GM23338 (cell line): ENCODE measurements around the gene EID2B. TPM values are rescaled to one million over a fixed set of nuclear protein-coding genes. Genes with fewer than 3 reads are reported as not detected.

Source experiments
- ATAC-seq: fragments of 200-7000 bp; cut with Tn5 transposase; 3 replicates; pipeline ENCODE4 v1.9.1; 2020
- DNase-seq: peaks from one replicate; pipeline ENCODE4 v3.0.0-alpha.2; 2015; ENCODE audit warnings: low spot score
- H2AFZ ChIP-seq: fragments of 200-600 bp; sonication (generic); 2 replicates; pipeline ENCODE4 v1.8.0; 2016; ENCODE audit warnings: antibody characterized with exemption, mild to moderate bottlenecking, moderate library complexity
- H3F3A ChIP-seq: fragments of 200-600 bp; sonication (generic); replicated peaks from 2 replicates; pipeline ENCODE4 v1.8.0; 2017; ENCODE audit warnings: antibody characterized with exemption, mixed run types, low read depth
- H3K27ac ChIP-seq: fragments of 200-600 bp; sonication (generic); 2 replicates; pipeline ENCODE4 v1.6.1; 2016; ENCODE audit warnings: low read depth
- H3K27me3 ChIP-seq: fragments of 200-600 bp; sonication (generic); 2 replicates; pipeline ENCODE4 v1.8.0; 2016; ENCODE audit warnings: mild to moderate bottlenecking, mixed run types, moderate library complexity; ENCODE audit not compliant: insufficient read depth
- H3K36me3 ChIP-seq: fragments of 200-600 bp; sonication (generic); 2 replicates; pipeline ENCODE4 v1.8.0; 2016; ENCODE audit warnings: mild to moderate bottlenecking; ENCODE audit not compliant: insufficient read depth
- H3K4me1 ChIP-seq: fragments of 200-600 bp; sonication (generic); 2 replicates; pipeline ENCODE4 v1.8.0; 2016; ENCODE audit warnings: mild to moderate bottlenecking, moderate library complexity; ENCODE audit not compliant: insufficient read depth
- H3K4me2 ChIP-seq: fragments of 200-600 bp; sonication (generic); 2 replicates; pipeline ENCODE4 v1.7.1; 2017; ENCODE audit warnings: mixed run types
- H3K4me3 ChIP-seq: fragments of 200-600 bp; sonication (generic); 2 replicates; pipeline ENCODE4 v1.6.1; 2016; ENCODE audit warnings: mixed run types
- H3K79me2 ChIP-seq: fragments of 200-600 bp; sonication (generic); replicated peaks from 2 replicates; pipeline ENCODE4 v1.8.0; 2017; ENCODE audit warnings: mild to moderate bottlenecking; ENCODE audit not compliant: insufficient read depth
- H3K9me2 ChIP-seq: fragments of 200-600 bp; sonication (generic); 2 replicates; pipeline ENCODE4 v1.8.0; 2017; ENCODE audit not compliant: insufficient read depth
- H4K20me1 ChIP-seq: fragments of 200-600 bp; sonication (generic); replicated peaks from 2 replicates; pipeline ENCODE4 v1.8.0; 2017; ENCODE audit warnings: mild to moderate bottlenecking; ENCODE audit not compliant: insufficient read depth
- H3K27ac Mint-ChIP-seq: 2 replicates; pipeline ENCODE4 v1.8.0; 2020; ENCODE audit warnings: inconsistent platforms, mild to moderate bottlenecking, moderate library complexity, mixed read lengths
- H3K27me3 Mint-ChIP-seq: 3 replicates; pipeline ENCODE4 v1.8.0; 2022; ENCODE audit warnings: low read depth, mild to moderate bottlenecking, moderate library complexity, mixed read lengths, inconsistent platforms; ENCODE audit not compliant: insufficient read depth, poor library complexity
- H3K36me3 Mint-ChIP-seq: 3 replicates; pipeline ENCODE4 v1.8.0; 2021; ENCODE audit warnings: low read depth, mild to moderate bottlenecking, inconsistent platforms, moderate library complexity, mixed read lengths
- H3K4me1 Mint-ChIP-seq: 3 replicates; pipeline ENCODE4 v1.8.0; 2020; ENCODE audit warnings: mild to moderate bottlenecking, inconsistent platforms, mixed read lengths
- H3K4me3 Mint-ChIP-seq: 3 replicates; pipeline ENCODE4 v1.8.0; 2021; ENCODE audit warnings: moderate library complexity, mild to moderate bottlenecking, inconsistent platforms, mixed read lengths
- H3K9me3 Mint-ChIP-seq: 3 replicates; pipeline ENCODE4 v1.8.0; 2020; ENCODE audit warnings: moderate library complexity, mild to moderate bottlenecking, inconsistent platforms, mixed read lengths
- CREB1 ChIP-seq: fragments of 250-450 bp; sonication (Bioruptor Pico); IDR thresholded peaks from 2 replicates; pipeline ENCODE4 v1.5.0; 2020; ENCODE audit warnings: low read depth, mild to moderate bottlenecking, moderate library complexity
- EZH2 ChIP-seq: fragments of 200-600 bp; sonication (generic); IDR thresholded peaks from one replicate; pipeline ENCODE4 v1.8.0; 2017; ENCODE audit warnings: antibody characterized with exemption, mild to moderate bottlenecking, low read depth; ENCODE audit not compliant: unreplicated experiment
- EZH2phosphoT487 ChIP-seq: fragments of 200-600 bp; sonication (generic); IDR thresholded peaks from one replicate; pipeline ENCODE4 v1.8.1; 2018; ENCODE audit warnings: antibody characterized with exemption; ENCODE audit not compliant: unreplicated experiment
- JUNB ChIP-seq: IDR thresholded peaks from one replicate; pipeline ENCODE4 v1.6.1; 2016; ENCODE audit warnings: antibody characterized with exemption; ENCODE audit not compliant: unreplicated experiment
- NANOG ChIP-seq: IDR thresholded peaks from 2 replicates; pipeline ENCODE4 v1.6.1; 2016; ENCODE audit warnings: antibody characterized with exemption, borderline replicate concordance
- POLR2AphosphoS5 ChIP-seq: IDR thresholded peaks from 2 replicates; pipeline ENCODE4 v1.6.1; 2016; ENCODE audit warnings: antibody characterized with exemption, low read depth
- STAT1 ChIP-seq: IDR thresholded peaks from one replicate; pipeline ENCODE4 v1.6.1; 2016; ENCODE audit warnings: antibody characterized with exemption; ENCODE audit not compliant: unreplicated experiment
- ZNF114 ChIP-seq: fragments of 250-450 bp; sonication (Bioruptor Pico); IDR thresholded peaks from 2 replicates; pipeline ENCODE4 v1.5.0; 2020; ENCODE audit warnings: mild to moderate bottlenecking, moderate library complexity
- ZNF331 ChIP-seq: fragments of 250-450 bp; sonication (Bioruptor Pico); IDR thresholded peaks from 2 replicates; pipeline ENCODE4 v1.5.0; 2020; ENCODE audit warnings: low read depth, mild to moderate bottlenecking, moderate library complexity
- polyA plus RNA-seq: library from polyadenylated mRNA; unstranded; fragments of >200 nt; fragmentation: Nextera tagmentation; extraction: Ambion mirVana; gene quantifications from 2 replicates; pipeline ENCODE4 v1.2.1, GENCODE V29; 2016
- total RNA-seq: library from RNA; depleted of rRNA; stranded (reverse); fragments of >200 nt; shearing (Covaris generic); gene quantifications from 2 replicates; pipeline ENCODE4 v1.2.3, GENCODE V29; 2014
- TF ChIP-seq, protein P1 (sequence below): fragments of 250-450 bp; sonication (Bioruptor Pico); IDR thresholded peaks from 2 replicates; pipeline ENCODE4 v1.5.0; 2020; ENCODE audit warnings: mild to moderate bottlenecking, moderate library complexity
- TF ChIP-seq, protein P2 (sequence below): IDR thresholded peaks from one replicate; pipeline ENCODE4 v1.6.1; 2018; ENCODE audit warnings: antibody characterized with exemption; ENCODE audit not compliant: unreplicated experiment
- TF ChIP-seq, protein P3 (sequence below), 2 experiments: fragments of 200-600 bp in 1 of 2; sonication (generic) in 1 of 2; conservative IDR thresholded peaks; 2 replicates each; pipeline versions ENCODE4 v1.5.1 to v1.6.1; 2016 to 2017; ENCODE audit warnings: antibody characterized with exemption in 2 of 2, low read depth in 2 of 2, mild to moderate bottlenecking in 2 of 2, moderate library complexity in 1 of 2
- TF ChIP-seq, protein P4 (sequence below): IDR thresholded peaks from 2 replicates; pipeline ENCODE4 v1.6.1; 2016; ENCODE audit warnings: antibody characterized with exemption

Gene EID2B
- total and polyA plus RNA-seq, 2 experiments from 2014 or later, result 2.5 to 4.6 TPM

DNA sequence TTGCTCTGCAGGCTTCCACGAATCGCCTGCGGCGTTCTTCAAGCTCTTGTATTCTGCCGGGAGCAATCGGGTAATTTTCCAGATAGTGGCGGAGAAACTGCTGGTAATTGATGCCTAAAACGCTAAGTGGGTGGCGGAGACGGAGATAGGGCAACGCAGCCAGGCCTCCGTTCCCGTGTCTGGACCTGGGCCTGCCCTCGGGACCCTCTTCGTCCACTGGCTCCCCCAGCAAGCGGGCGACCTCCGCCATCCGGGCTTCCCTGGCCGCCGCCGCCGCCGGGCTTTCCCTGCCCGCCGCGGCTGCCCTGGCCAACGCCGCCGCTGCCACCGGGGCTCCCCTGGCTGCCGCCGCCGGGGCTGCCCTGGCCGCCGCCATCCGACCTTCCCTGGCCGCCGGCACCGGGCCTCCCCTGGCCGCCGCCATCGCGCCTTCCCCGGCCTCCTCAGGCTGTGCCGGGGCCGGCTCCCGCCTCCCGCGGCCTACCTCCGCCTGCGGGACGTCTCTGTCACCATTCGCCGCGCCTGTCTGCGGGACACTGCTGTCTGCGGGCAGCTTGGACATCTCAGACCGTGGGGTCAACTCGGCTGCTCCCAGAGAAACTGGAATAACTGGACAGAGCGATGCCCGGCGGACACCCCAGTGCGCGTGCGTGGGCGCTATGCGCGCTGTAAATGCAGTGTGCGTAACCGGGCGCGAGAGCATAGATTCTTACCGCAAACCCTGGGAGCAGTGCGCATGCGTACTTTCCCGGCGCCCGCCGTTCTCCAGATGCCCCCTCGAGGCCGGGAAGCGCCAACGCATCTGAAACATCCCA, 7.1 kb upstream of the EID2B start, which contains the start of gene EID2:
TSS of gene EID2 (minus strand) at position 644 of the 815 bp plus-strand sequence. CDS start at position 562, 82 bp downstream.
- peaks cover 8% of the 10 kb centered on the region for H3K79me2 ChIP-seq
- no peak within 1 kb of the TSS; the same call in 1 of the 2 replicates for H2AFZ ChIP-seq
- no peaks in the 10 kb centered on the region for H3K9me2 ChIP-seq
- H4K20me1 ChIP-seq, result no peaks in the 10 kb centered on the region; the same call in 1 of the 2 replicates
- DNase-seq (peak; percentile 93), ATAC-seq (peak; percentile 87)
- peaks cover 6% of the 10 kb centered on the region; the same call in 1 of the 3 replicates for H3K36me3 Mint-ChIP-seq
- H3K4me1 Mint-ChIP-seq, result peaks cover 27% of the 10 kb centered on the region
- no peak within 1 kb of the TSS for H3K27ac ChIP-seq
- H3K4me1 ChIP-seq, result peaks cover 7% of the 10 kb centered on the region
- H3K4me2 ChIP-seq, result peak within 1 kb of the TSS; percentile 76
- peak within 1 kb of the TSS; percentile 90 for H3K27ac Mint-ChIP-seq
- no peaks in the 10 kb centered on the region for H3K27me3 ChIP-seq
- H3K4me3 Mint-ChIP-seq, result peak within 1 kb of the TSS; percentile 97
- peaks cover 14% of the 10 kb centered on the region for H3K27me3 Mint-ChIP-seq
- H3K9me3 Mint-ChIP-seq, result no peaks in the 10 kb centered on the region
- no peaks in the 10 kb centered on the region for H3F3A ChIP-seq
- TF ChIP-seq ZNF114 (no peak), CREB1 (CRISPR knock-in tag) (0 out of 2 replicates have a peak, but pooled peaks have one; percentile 37), JUNB (no peak), POLR2AphosphoS5 (peak; percentile 88), EZH2phosphoT487 (no peak), ZNF331 (CRISPR knock-in tag) (no peak), NANOG (no peak), STAT1 (no peak), EZH2 (no peak)
- TF ChIP-seq, protein P1, sequence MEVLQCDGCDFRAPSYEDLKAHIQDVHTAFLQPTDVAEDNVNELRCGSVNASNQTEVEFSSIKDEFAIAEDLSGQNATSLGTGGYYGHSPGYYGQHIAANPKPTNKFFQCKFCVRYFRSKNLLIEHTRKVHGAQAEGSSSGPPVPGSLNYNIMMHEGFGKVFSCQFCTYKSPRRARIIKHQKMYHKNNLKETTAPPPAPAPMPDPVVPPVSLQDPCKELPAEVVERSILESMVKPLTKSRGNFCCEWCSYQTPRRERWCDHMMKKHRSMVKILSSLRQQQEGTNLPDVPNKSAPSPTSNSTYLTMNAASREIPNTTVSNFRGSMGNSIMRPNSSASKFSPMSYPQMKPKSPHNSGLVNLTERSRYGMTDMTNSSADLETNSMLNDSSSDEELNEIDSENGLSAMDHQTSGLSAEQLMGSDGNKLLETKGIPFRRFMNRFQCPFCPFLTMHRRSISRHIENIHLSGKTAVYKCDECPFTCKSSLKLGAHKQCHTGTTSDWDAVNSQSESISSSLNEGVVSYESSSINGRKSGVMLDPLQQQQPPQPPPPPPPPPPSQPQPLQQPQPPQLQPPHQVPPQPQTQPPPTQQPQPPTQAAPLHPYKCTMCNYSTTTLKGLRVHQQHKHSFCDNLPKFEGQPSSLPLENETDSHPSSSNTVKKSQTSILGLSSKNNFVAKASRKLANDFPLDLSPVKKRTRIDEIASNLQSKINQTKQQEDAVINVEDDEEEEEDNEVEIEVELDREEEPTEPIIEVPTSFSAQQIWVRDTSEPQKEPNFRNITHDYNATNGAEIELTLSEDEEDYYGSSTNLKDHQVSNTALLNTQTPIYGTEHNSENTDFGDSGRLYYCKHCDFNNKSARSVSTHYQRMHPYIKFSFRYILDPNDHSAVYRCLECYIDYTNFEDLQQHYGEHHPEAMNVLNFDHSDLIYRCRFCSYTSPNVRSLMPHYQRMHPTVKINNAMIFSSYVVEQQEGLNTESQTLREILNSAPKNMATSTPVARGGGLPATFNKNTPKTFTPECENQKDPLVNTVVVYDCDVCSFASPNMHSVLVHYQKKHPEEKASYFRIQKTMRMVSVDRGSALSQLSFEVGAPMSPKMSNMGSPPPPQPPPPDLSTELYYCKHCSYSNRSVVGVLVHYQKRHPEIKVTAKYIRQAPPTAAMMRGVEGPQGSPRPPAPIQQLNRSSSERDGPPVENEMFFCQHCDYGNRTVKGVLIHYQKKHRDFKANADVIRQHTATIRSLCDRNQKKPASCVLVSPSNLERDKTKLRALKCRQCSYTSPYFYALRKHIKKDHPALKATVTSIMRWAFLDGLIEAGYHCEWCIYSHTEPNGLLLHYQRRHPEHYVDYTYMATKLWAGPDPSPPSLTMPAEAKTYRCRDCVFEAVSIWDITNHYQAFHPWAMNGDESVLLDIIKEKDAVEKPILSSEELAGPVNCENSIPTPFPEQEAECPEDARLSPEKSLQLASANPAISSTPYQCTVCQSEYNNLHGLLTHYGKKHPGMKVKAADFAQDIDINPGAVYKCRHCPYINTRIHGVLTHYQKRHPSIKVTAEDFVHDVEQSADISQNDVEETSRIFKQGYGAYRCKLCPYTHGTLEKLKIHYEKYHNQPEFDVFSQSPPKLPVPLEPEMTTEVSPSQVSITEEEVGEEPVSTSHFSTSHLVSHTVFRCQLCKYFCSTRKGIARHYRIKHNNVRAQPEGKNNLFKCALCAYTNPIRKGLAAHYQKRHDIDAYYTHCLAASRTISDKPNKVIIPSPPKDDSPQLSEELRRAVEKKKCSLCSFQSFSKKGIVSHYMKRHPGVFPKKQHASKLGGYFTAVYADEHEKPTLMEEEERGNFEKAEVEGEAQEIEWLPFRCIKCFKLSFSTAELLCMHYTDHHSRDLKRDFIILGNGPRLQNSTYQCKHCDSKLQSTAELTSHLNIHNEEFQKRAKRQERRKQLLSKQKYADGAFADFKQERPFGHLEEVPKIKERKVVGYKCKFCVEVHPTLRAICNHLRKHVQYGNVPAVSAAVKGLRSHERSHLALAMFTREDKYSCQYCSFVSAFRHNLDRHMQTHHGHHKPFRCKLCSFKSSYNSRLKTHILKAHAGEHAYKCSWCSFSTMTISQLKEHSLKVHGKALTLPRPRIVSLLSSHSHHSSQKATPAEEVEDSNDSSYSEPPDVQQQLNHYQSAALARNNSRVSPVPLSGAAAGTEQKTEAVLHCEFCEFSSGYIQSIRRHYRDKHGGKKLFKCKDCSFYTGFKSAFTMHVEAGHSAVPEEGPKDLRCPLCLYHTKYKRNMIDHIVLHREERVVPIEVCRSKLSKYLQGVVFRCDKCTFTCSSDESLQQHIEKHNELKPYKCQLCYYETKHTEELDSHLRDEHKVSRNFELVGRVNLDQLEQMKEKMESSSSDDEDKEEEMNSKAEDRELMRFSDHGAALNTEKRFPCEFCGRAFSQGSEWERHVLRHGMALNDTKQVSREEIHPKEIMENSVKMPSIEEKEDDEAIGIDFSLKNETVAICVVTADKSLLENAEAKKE (CRISPR knock-in tag), result no peak
- TF ChIP-seq, protein P2, sequence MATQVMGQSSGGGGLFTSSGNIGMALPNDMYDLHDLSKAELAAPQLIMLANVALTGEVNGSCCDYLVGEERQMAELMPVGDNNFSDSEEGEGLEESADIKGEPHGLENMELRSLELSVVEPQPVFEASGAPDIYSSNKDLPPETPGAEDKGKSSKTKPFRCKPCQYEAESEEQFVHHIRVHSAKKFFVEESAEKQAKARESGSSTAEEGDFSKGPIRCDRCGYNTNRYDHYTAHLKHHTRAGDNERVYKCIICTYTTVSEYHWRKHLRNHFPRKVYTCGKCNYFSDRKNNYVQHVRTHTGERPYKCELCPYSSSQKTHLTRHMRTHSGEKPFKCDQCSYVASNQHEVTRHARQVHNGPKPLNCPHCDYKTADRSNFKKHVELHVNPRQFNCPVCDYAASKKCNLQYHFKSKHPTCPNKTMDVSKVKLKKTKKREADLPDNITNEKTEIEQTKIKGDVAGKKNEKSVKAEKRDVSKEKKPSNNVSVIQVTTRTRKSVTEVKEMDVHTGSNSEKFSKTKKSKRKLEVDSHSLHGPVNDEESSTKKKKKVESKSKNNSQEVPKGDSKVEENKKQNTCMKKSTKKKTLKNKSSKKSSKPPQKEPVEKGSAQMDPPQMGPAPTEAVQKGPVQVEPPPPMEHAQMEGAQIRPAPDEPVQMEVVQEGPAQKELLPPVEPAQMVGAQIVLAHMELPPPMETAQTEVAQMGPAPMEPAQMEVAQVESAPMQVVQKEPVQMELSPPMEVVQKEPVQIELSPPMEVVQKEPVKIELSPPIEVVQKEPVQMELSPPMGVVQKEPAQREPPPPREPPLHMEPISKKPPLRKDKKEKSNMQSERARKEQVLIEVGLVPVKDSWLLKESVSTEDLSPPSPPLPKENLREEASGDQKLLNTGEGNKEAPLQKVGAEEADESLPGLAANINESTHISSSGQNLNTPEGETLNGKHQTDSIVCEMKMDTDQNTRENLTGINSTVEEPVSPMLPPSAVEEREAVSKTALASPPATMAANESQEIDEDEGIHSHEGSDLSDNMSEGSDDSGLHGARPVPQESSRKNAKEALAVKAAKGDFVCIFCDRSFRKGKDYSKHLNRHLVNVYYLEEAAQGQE, result no peak
- TF ChIP-seq, protein P3, sequence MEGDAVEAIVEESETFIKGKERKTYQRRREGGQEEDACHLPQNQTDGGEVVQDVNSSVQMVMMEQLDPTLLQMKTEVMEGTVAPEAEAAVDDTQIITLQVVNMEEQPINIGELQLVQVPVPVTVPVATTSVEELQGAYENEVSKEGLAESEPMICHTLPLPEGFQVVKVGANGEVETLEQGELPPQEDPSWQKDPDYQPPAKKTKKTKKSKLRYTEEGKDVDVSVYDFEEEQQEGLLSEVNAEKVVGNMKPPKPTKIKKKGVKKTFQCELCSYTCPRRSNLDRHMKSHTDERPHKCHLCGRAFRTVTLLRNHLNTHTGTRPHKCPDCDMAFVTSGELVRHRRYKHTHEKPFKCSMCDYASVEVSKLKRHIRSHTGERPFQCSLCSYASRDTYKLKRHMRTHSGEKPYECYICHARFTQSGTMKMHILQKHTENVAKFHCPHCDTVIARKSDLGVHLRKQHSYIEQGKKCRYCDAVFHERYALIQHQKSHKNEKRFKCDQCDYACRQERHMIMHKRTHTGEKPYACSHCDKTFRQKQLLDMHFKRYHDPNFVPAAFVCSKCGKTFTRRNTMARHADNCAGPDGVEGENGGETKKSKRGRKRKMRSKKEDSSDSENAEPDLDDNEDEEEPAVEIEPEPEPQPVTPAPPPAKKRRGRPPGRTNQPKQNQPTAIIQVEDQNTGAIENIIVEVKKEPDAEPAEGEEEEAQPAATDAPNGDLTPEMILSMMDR (conservative IDR thresholded peaks at IDR 0.05; ENCODE audit: low read depth in 2 of 2), result peak; percentile 62 to 80
- TF ChIP-seq, protein P4, sequence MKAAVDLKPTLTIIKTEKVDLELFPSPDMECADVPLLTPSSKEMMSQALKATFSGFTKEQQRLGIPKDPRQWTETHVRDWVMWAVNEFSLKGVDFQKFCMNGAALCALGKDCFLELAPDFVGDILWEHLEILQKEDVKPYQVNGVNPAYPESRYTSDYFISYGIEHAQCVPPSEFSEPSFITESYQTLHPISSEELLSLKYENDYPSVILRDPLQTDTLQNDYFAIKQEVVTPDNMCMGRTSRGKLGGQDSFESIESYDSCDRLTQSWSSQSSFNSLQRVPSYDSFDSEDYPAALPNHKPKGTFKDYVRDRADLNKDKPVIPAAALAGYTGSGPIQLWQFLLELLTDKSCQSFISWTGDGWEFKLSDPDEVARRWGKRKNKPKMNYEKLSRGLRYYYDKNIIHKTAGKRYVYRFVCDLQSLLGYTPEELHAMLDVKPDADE, result no peak
- H3K4me3 ChIP-seq, result peak within 1 kb of the TSS; percentile 69
- no peaks in the 10 kb centered on the region for H3K36me3 ChIP-seq
